CD1c-positive myeloid dendritic cell (primary cell): Measurements from ENCODE around the gene LDB1.

Source experiments
- DNase-seq: peaks from one replicate; pipeline ENCODE4 v3.0.0-alpha.2; 2016; ENCODE audit errors: extremely low spot score

Gene LDB1

GRCh38 chr10:102113261-102113955 is 6.8 kb downstream of the LDB1 start:
- DNase-seq = no peak

GRCh38 chr10:102112210-102112817 is 7.9 kb downstream of the LDB1 start:
- no peak for DNase-seq

DNA sequence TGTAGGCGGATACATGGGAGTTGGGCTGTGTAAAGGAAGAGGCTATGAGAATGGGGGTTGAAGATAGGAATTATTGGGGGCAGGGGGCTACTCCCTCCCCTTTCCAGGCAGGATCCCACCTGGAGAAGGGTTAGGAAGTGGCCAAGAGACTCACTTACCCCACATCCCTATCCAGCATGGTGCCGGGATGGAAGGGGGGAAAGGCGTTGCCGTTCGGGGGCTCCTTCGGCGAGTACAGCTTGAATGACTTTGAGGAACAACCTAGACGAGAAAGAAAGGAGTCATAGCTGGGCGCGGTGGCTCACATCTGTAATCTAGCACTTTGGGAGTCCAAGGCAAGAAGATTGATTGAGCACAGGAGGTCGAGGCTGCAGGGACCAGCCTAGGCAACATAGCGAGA is 8.9 kb downstream of the LDB1 start:
- DNase-seq = no peak

- DNase-seq = no peak
These were observed 10.7 kb downstream of the LDB1 start for GRCh38 chr10:102109166-102110116.

DNA sequence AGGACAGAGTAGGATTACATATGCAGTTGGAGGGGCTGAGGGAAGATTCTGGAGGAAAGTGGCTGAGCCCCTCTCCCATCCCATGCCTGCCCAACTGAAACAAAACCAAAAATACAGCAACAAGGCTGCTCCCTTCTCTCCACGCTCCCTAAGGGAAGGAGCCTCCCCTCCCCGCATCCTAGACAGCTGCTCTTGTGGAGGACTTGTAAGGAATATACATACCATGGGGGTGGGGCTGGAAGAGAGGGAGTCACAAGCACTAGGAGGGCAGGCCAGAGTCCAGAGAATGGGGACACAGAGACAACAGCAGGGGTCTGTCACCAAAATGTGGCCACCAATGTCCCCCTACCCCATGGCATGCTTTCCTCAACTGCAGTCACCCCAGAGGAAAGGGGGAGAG is 13.2 kb downstream of the LDB1 start:
- no peak for DNase-seq

DNA sequence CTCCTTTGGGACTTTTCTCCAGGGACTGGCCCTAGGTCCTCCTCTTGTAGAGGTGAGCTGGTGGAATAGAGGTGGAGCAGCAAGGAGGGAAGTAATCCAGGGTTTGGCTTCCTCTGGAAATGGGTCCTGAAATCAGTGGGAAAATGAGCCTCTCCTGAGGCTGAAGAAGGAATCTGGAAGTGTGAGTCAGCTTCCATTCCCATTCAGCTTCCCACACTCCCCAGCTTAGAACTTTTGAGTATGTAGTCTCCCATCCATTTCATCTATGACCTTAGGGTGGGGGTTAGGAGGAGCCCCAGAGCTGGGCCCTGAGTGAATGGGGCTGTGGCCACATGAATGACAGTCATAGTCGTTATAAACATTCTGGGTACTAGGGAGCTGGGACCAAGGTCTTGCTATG is 17.7 kb downstream of the LDB1 start:
- DNase-seq = no peak

DNA sequence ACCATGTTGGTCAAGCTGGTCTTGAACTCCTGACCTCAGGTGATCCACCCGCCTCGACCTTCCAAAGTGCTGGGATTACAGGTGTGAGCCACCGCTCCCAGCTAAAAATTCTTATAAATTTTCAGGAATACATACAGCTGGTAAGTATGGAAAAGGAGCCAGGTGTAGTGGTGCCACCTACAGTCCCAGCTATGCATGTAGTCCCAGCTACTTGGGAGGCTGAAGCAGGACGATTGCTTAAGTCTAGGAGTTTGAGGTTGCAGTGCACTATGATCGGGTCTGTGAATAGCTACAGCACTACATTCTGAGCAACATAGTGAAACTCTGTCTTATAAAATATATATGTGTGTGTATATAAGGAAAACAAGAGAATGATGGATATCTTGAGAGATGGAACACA is 19.0 kb downstream of the LDB1 start:
- no peak for DNase-seq

GRCh38 chr10:102096449-102096848 is 23.7 kb downstream of the LDB1 start:
- DNase-seq = no peak

- no peak for DNase-seq
These were observed 29.4 kb downstream of the LDB1 start for GRCh38 chr10:102090772-102091171.

GRCh38 chr10:102086196-102086595 is 34.0 kb downstream of the LDB1 start:
- no peak for DNase-seq

GRCh38 chr10:102085336-102085735 is 34.8 kb downstream of the LDB1 start:
- DNase-seq = peak; percentile 18

DNA sequence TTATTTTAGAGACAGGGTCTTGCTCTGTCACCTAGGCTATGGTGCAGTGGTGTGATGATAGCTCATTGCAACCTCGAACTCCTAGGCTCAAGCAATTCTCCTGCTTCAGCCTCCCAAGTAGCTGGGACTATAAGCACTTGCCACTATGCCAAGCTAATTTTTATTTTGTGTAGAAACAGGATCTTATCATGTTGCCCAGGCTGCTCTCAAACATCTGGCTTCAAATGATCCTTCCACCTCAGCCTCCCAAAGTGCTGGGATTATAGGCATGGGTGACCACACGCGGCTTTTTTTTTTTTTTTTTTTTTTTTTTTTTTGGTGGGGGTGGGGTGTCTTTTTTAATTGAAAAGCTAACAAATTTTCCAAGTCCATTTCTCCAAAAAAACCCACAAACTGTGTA is 36.6 kb downstream of the LDB1 start:
- DNase-seq = no peak

GRCh38 chr10:102072673-102073527 is 47.3 kb downstream of the LDB1 start:
- peak; percentile 83 for DNase-seq

- DNase-seq = peak; percentile 66
These were observed 51.1 kb downstream of the LDB1 start for GRCh38 chr10:102069071-102069470.

DNA sequence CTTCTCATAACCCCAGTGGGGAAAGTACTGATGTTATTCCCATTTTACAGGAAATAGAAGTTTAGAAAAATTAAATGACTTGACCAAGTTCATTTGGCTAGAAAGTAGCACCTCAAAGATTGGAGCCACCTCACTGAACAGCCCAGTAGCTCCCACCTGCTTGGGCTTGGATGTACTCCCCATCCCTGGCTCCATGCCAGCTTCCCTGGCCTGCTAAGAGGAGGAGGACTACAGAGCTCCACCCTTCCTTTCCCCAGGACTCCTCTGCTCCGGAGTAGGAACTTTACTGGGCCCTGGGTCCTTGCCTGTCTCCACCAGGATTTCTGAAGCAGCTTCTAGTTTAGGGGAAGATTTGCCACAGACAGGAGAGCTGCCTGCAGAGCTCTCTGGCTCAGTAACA is 52.0 kb downstream of the LDB1 start:
- no peak for DNase-seq

DNA sequence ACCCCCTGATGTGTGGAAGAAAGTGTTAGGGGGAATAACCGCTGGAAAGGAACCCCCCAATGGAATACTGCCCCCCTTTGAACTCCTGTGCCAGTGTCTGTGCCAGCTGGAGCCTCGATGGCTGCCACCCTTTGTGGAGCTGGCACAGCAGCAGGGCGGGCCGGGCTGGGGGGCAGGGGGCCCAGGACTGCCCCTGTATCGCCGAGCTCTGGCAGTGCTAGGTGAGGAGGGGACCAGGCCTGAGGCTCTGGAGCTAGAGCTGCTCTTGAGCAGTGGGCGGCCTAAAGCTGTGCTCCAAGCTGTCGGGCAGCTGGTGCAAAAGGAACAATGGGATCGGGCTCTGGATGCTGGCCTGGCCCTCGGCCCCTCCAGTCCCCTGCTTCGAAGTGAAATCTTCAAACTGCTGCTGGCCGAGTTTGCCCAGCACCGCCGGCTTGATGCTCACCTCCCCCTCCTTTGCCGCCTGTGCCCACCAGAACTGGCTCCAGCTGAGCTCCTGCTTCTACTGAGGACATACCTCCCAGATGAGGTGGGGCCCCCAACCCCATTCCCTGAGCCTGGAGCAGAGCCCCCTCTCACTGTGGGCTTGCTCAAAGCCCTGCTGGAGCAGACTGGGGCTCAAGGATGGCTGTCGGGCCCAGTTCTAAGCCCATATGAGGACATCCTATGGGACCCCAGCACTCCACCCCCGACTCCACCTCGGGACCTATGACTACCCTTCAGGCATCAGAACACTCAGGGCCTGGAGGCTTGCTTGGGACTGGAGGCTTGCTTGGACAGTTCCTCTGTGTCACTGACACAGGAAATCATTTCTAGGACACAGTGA is 52.9 kb downstream of the LDB1 start:
- no peak for DNase-seq

- no peak for DNase-seq
These were observed 53.6 kb downstream of the LDB1 start for GRCh38 chr10:102066399-102067088.

GRCh38 chr10:102065561-102066398 is 54.4 kb downstream of the LDB1 start:
- DNase-seq = peak; percentile 29

DNA sequence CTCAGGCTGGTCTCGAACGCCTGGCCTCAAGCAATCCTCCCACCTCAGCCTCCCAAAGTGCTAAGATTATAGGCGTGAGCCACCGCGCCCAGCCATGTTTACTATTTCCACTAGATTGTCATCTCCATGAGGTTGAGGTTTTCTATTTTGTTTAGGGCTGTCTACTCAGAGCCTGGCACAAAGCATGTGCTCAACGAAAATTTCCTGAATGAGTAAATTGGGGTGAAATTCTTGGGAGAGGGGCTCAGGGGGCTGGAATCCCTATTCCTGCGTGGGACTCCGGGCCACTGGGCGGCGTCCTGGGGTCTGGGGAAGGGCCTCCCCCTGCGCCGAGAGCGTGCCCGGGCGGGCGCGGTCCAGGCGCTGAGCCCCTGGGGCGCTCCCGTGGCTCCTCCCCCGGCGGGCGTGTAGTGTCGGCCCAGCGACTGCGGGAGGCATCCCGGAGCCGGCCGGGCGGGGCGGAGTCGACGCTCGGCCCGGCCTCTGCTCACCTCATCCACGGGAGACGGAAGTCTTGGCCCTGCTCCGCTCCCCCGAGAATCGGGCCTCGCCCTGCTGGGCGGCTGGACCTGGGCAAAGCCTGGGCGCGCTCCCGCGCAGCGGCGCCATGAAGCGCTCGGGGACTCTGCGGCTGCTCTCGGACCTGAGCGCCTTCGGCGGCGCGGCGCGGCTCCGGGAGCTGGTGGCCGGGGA is 55.2 kb downstream of the LDB1 start, which contains the start of gene HPS6:
TSS of gene HPS6 (plus strand) at position 482 of the 693 bp plus-strand sequence. CDS start at position 608, 126 bp downstream.
- peak; percentile 95 for DNase-seq
